HepG2 (cell line): ENCODE results near the gene KRCC1. TPM values are rescaled to one million over a fixed set of nuclear protein-coding genes. Genes with fewer than 3 reads are reported as not detected.

Source experiments
- AGO1 ChIP-seq: fragments of 200-400 bp; formaldehyde crosslinking; IDR thresholded peaks from 2 replicates; pipeline ENCODE4 v1.6.1; 2017; ENCODE audit warnings: mild to moderate bottlenecking, low read depth, low read length, moderate library complexity; ENCODE audit not compliant: poor library complexity, severe bottlenecking
- AGO2 ChIP-seq: fragments of 200-400 bp; formaldehyde crosslinking; optimal IDR thresholded peaks from 2 replicates; pipeline ENCODE3; 2017; ENCODE audit warnings: mild to moderate bottlenecking, low read depth, low read length, moderate library complexity
- ARNTL ChIP-seq: sonication (generic); formaldehyde crosslinking; IDR thresholded peaks from 2 replicates; pipeline ENCODE4 v1.4.0; 2020; ENCODE audit warnings: mild to moderate bottlenecking, missing genetic modification reagents
- CENPT ChIP-seq: sonication (generic); formaldehyde crosslinking; IDR thresholded peaks from 2 replicates; pipeline ENCODE4 v1.8.0; 2022; ENCODE audit warnings: low read depth, mild to moderate bottlenecking, moderate library complexity, missing genetic modification reagents
- CENPX ChIP-seq: sonication (generic); formaldehyde crosslinking; IDR thresholded peaks from 2 replicates; pipeline ENCODE4 v1.9.0; 2021; ENCODE audit warnings: mild to moderate bottlenecking, missing genetic modification reagents, moderate library complexity
- GZF1 ChIP-seq: sonication (generic); formaldehyde crosslinking; IDR thresholded peaks from 2 replicates; pipeline ENCODE4 v1.5.1; 2020; ENCODE audit warnings: mild to moderate bottlenecking, missing genetic modification reagents
- HHEX ChIP-seq: IDR thresholded peaks from 2 replicates; pipeline ENCODE4 v1.6.1; 2016; ENCODE audit warnings: control low read depth
- ISL2 ChIP-seq: sonication (generic); formaldehyde crosslinking; IDR thresholded peaks from 2 replicates; pipeline ENCODE4 v1.5.0; 2020; ENCODE audit warnings: missing genetic modification reagents
- KDM5B ChIP-seq: sonication (generic); formaldehyde crosslinking; IDR thresholded peaks from 2 replicates; pipeline ENCODE4 v1.4.0; 2020; ENCODE audit warnings: missing genetic modification reagents, mild to moderate bottlenecking, borderline replicate concordance
- KLF12 ChIP-seq: sonication (generic); formaldehyde crosslinking; IDR thresholded peaks from 2 replicates; pipeline ENCODE4 v1.4.0; 2020; ENCODE audit warnings: missing genetic modification reagents, borderline replicate concordance
- NFIC ChIP-seq: IDR thresholded peaks from 2 replicates; pipeline ENCODE4 v1.6.1; 2012; ENCODE audit warnings: mild to moderate bottlenecking, low read length, inconsistent platforms
- PHB2 ChIP-seq: fragments of 450-650 bp; IDR thresholded peaks from 2 replicates; pipeline ENCODE4 v1.6.1; 2018; ENCODE audit not compliant: partially characterized antibody
- PHF21A ChIP-seq: sonication (generic); formaldehyde crosslinking; IDR thresholded peaks from 2 replicates; pipeline ENCODE4 v1.5.0; 2020; ENCODE audit warnings: mild to moderate bottlenecking, missing genetic modification reagents
- RCOR2 ChIP-seq: IDR thresholded peaks from 2 replicates; pipeline ENCODE4 v1.6.1; 2016; ENCODE audit warnings: missing biosample characterization, missing genetic modification reagents
- SMAD3 ChIP-seq: sonication (generic); formaldehyde crosslinking; IDR thresholded peaks from 2 replicates; pipeline ENCODE4 v1.4.0; 2020; ENCODE audit warnings: missing genetic modification reagents
- TSC22D2 ChIP-seq: sonication (generic); formaldehyde crosslinking; IDR thresholded peaks from 2 replicates; pipeline ENCODE4 v1.5.1; 2020; ENCODE audit warnings: missing genetic modification reagents, mild to moderate bottlenecking, borderline replicate concordance
- ZBTB3 ChIP-seq: sonication (generic); formaldehyde crosslinking; IDR thresholded peaks from 2 replicates; pipeline ENCODE4 v1.4.0; 2020; ENCODE audit warnings: low read depth, mild to moderate bottlenecking, moderate library complexity, missing genetic modification reagents, borderline replicate concordance
- ZBTB7B ChIP-seq: sonication (generic); formaldehyde crosslinking; IDR thresholded peaks from 2 replicates; pipeline ENCODE4 v1.4.0; 2020; ENCODE audit warnings: missing genetic modification reagents
- ZMYM3 ChIP-seq: sonication (generic); formaldehyde crosslinking; IDR thresholded peaks from 2 replicates; pipeline ENCODE4 v1.5.1; 2020; ENCODE audit warnings: mild to moderate bottlenecking, missing genetic modification reagents
- ZNF138 ChIP-seq: sonication (generic); formaldehyde crosslinking; IDR thresholded peaks from 2 replicates; pipeline ENCODE4 v1.5.0; 2020; ENCODE audit warnings: mild to moderate bottlenecking, low read depth, missing genetic modification reagents
- ZNF143 ChIP-seq: sonication (generic); formaldehyde crosslinking; IDR thresholded peaks from 2 replicates; pipeline ENCODE4 v1.4.0; 2020; ENCODE audit warnings: missing genetic modification reagents
- ZNF263 ChIP-seq: sonication (generic); formaldehyde crosslinking; IDR thresholded peaks from 2 replicates; pipeline ENCODE4 v1.4.0; 2020; ENCODE audit warnings: missing genetic modification reagents
- ZNF343 ChIP-seq: sonication (generic); formaldehyde crosslinking; IDR thresholded peaks from 2 replicates; pipeline ENCODE4 v1.4.0; 2020; ENCODE audit warnings: mild to moderate bottlenecking, missing genetic modification reagents
- ZNF441 ChIP-seq: sonication (generic); formaldehyde crosslinking; IDR thresholded peaks from 2 replicates; pipeline ENCODE4 v1.7.0; 2021; ENCODE audit warnings: missing genetic modification reagents, borderline replicate concordance
- ZNF605 ChIP-seq: sonication (generic); formaldehyde crosslinking; IDR thresholded peaks from 2 replicates; pipeline ENCODE4 v1.8.0; 2022; ENCODE audit warnings: mild to moderate bottlenecking, missing genetic modification reagents
- ZNF713 ChIP-seq: sonication (generic); formaldehyde crosslinking; IDR thresholded peaks from 2 replicates; pipeline ENCODE4 v1.4.0; 2020; ENCODE audit warnings: mild to moderate bottlenecking, missing genetic modification reagents
- ZNF720 ChIP-seq: sonication (generic); formaldehyde crosslinking; IDR thresholded peaks from 2 replicates; pipeline ENCODE4 v1.4.0; 2020; ENCODE audit warnings: missing genetic modification reagents
- ZNF766 ChIP-seq: sonication (generic); formaldehyde crosslinking; IDR thresholded peaks from 2 replicates; pipeline ENCODE4 v1.5.0; 2020; ENCODE audit warnings: missing genetic modification reagents, borderline replicate concordance
- polyA plus RNA-seq, 8 experiments: library from polyadenylated mRNA; depleted of rRNA in 3 of 8; stranded (reverse) in 7 of 8; unstranded in 1 of 8; fragments of >200 nt; fragmentation: Illumina TruSeq in 4 of 8; extraction: Trizol in 4 of 8; gene quantifications; 2 replicates each; pipeline versions ENCODE4 v1.2.1 to v1.2.3, GENCODE V29; 2011 to 2016; ENCODE audit warnings: low read depth in 4 of 8, missing spikeins in 1 of 8, mixed read lengths in 1 of 8; ENCODE audit not compliant: insufficient read depth in 1 of 8
- total RNA-seq, 5 experiments: library from RNA; depleted of rRNA; stranded (reverse); fragments of >200 nt; fragmentation: Illumina TruSeq; extraction: Trizol; gene quantifications; 2 replicates each; pipeline ENCODE4 v1.2.3, GENCODE V29; 2016; ENCODE audit warnings: low read depth in 1 of 5
- TF ChIP-seq, protein P1 (sequence below): sonication (generic); formaldehyde crosslinking; IDR thresholded peaks from 2 replicates; pipeline ENCODE4 v1.5.1; 2020; ENCODE audit warnings: missing genetic modification reagents, mild to moderate bottlenecking, borderline replicate concordance
- TF ChIP-seq, protein P2 (sequence below): IDR thresholded peaks from 2 replicates; pipeline ENCODE4 v1.6.1; 2016; ENCODE audit warnings: missing compliant biosample characterization, missing genetic modification reagents, borderline replicate concordance

Gene KRCC1
- total and polyA plus RNA-seq, 2 of the 13 experiments (the other 11 are each of a cell fraction or from before 2014, with no cell fraction given), result 6.5 to 7.7 TPM

DNA sequence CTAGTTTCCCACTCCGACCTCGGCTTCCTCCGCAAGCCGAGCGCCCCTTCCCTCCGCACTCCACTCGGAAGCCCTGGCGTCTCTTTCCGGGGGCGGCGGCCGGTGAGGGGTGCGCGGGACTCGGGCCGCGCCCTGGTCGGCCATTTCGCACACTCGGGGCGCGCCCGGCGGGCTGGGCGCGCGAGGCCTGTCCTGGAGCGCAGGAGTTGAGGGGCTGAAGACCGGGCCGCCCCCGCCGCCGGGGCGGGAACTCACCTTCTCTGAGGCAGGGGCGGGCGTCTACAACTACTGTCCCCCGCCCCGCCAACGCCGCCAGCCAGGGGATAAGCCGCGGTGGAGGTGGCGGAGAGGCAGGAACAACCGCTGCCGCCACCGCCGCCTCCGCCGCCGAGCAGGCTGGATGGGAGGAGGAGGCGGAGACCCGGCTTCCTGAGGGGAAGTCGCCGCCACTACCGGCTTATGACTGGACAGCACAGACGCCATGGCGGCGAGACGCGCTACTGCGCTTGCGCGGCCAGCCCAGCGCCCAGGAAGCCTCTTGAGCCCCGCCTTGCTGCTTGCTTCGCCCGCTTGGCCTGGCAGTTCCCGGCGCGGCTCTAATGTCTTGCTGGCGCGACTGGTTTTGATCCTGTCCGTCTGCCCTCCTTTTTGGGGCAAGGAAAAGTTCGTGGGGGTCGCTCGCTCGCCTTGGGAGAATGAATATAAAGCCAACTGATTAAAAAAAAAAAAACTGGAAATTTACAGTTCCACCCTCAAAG, at the start of gene KRCC1 (continued):
- TF ChIP-seq KDM5B (CRISPR knock-in tag), result peak; percentile 77
- TF ChIP-seq ARNTL (CRISPR knock-in tag), result peak; percentile 61; the same call in 1 of the 2 replicates
- TF ChIP-seq KLF12 (CRISPR knock-in tag), result peak; percentile 65; the same call in 1 of the 2 replicates
- TF ChIP-seq, protein P1, sequence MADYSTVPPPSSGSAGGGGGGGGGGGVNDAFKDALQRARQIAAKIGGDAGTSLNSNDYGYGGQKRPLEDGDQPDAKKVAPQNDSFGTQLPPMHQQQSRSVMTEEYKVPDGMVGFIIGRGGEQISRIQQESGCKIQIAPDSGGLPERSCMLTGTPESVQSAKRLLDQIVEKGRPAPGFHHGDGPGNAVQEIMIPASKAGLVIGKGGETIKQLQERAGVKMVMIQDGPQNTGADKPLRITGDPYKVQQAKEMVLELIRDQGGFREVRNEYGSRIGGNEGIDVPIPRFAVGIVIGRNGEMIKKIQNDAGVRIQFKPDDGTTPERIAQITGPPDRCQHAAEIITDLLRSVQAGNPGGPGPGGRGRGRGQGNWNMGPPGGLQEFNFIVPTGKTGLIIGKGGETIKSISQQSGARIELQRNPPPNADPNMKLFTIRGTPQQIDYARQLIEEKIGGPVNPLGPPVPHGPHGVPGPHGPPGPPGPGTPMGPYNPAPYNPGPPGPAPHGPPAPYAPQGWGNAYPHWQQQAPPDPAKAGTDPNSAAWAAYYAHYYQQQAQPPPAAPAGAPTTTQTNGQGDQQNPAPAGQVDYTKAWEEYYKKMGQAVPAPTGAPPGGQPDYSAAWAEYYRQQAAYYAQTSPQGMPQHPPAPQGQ, result no peak
- peak; percentile 99 for TF ChIP-seq AGO2
- no peak for TF ChIP-seq GZF1 (CRISPR knock-in tag)
- 0 out of 2 replicates have a peak, but pooled peaks have one; percentile 29 for TF ChIP-seq ZMYM3
- TF ChIP-seq ZNF343 (CRISPR knock-in tag), result peak; percentile 85; the same call in 1 of the 2 replicates
- TF ChIP-seq PHB2, result no peak
- peak; percentile 68 for TF ChIP-seq ZNF263 (CRISPR knock-in tag)
- peak; percentile 15; the same call in 1 of the 2 replicates for TF ChIP-seq PHF21A (CRISPR knock-in tag)
- TF ChIP-seq HHEX (CRISPR knock-in tag), result no peak
- peak; percentile 79 for TF ChIP-seq ZNF441
- TF ChIP-seq RCOR2, result no peak; the same call in 1 of the 2 replicates
- TF ChIP-seq ZNF143 (CRISPR knock-in tag), result no peak
- TF ChIP-seq ISL2 (CRISPR knock-in tag), result no peak; the same call in 1 of the 2 replicates
- TF ChIP-seq AGO1, result no peak
- TF ChIP-seq ZBTB3 (CRISPR knock-in tag), result peak; percentile 51; the same call in 1 of the 2 replicates
- TF ChIP-seq ZNF720, result no peak
- TF ChIP-seq ZNF138 (CRISPR knock-in tag), result no peak
- TF ChIP-seq, protein P2, sequence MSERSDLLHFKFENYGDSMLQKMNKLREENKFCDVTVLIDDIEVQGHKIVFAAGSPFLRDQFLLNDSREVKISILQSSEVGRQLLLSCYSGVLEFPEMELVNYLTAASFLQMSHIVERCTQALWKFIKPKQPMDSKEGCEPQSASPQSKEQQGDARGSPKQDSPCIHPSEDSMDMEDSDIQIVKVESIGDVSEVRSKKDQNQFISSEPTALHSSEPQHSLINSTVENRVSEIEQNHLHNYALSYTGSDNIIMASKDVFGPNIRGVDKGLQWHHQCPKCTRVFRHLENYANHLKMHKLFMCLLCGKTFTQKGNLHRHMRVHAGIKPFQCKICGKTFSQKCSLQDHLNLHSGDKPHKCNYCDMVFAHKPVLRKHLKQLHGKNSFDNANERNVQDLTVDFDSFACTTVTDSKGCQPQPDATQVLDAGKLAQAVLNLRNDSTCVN (CRISPR knock-in tag), result peak; percentile 81
- TF ChIP-seq SMAD3 (CRISPR knock-in tag), result no peak
- TF ChIP-seq ZNF713 (CRISPR knock-in tag), result peak; percentile 95; the same call in 1 of the 2 replicates
- no peak; the same call in 1 of the 2 replicates for TF ChIP-seq NFIC
- TF ChIP-seq TSC22D2, result peak; percentile 68; the same call in 1 of the 2 replicates
- TF ChIP-seq ZBTB7B, result peak; percentile 60; the same call in 1 of the 2 replicates
- peak; percentile 66; the same call in 1 of the 2 replicates for TF ChIP-seq ZNF605 (CRISPR knock-in tag)
- TF ChIP-seq CENPT, result peak; percentile 72; the same call in 1 of the 2 replicates
- no peak for TF ChIP-seq CENPX (CRISPR knock-in tag)
- TF ChIP-seq ZNF766 (CRISPR knock-in tag), result peak; percentile 47; the same call in 1 of the 2 replicates
